ENCODE data around the gene SMIM3. TPM values are rescaled to one million over a fixed set of nuclear protein-coding genes. Genes with fewer than 3 reads are reported as not detected.
A peak's percentile ranks its signal among the peaks of the same experiment; 100 is the strongest.
"Not testable (repeated sequence)": the region's sequence is repeated elsewhere in the genome, so short reads cannot be mapped to it uniquely, and the experiment has no call there.

Gene SMIM3
- total and polyA plus RNA-seq, 2 donors = 7.8 to 30.1 TPM

DNA sequence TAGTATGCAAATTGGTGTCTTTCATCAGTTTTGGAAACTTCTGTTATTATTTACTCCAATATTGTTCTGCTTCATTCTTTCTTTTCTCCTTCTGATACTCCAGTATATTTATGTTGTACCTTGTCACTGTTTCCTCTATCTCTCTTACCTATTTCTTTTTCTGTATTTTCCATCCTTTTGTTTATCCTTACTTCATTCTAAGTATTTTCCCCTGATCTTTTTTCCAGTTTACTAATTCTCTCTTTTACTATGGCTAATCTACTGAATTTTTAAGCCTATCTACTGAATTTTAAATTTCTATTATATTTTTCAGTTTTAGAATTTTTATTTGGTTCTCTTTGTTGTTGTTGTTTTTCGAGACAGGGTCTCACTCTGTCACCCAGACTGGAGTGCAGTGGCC, 7.4 kb downstream of the SMIM3 start:
- no peaks in the 10 kb centered on the region for H3K36me3 ChIP-seq (ENCODE audit: control insufficient read depth in 2 of 2, insufficient read depth in 2 of 2, low read length in 1 of 2)
- H3K27me3 ChIP-seq (ENCODE audit: control insufficient read depth in 2 of 2, insufficient read depth in 1 of 2, low read length in 1 of 2) = no peaks in the 10 kb centered on the region
- WGBS = 97% methylated on average over 1 of the region's 1 CpG
- H3K4me1 ChIP-seq (ENCODE audit: control insufficient read depth in 2 of 2, insufficient read depth in 2 of 2, low read length in 2 of 2) = peaks cover 43 to 48% of the 10 kb centered on the region in 2 donors
- DNase-seq (ENCODE audit: low read depth in 6 of 9, low spot score in 9 of 9) = no peak
- H3K4me3 ChIP-seq (ENCODE audit: low read length in 2 of 2) = no peak overlapping the region
- peaks cover 0 to 4% of the 10 kb centered on the region in 2 donors for H3K9me3 ChIP-seq (ENCODE audit: control insufficient read depth in 2 of 2, insufficient read depth in 1 of 2, low read length in 1 of 2)
- H3K27ac ChIP-seq (ENCODE audit: low read depth in 1 of 2, low read length in 1 of 2) = no peak overlapping the region

DNA sequence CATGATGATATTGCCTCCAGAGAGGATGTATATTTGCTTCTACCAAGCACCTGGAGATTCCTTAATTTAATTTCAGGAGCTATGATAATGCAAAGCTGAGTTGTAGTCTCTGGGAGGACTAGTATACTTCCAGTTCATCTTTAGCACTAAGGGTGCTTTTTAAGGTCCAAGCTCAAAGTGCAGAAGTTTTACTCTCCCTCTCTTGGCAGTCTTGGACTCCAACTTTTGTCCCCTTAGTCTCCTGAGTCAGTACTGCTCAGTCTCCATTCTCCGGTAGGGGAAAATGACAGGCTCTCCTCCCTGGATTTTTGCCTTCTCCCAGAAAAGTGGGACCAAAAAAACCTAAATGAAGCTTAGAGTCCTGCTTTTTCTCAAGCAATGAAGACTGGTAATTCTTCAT, 8.3 kb downstream of the SMIM3 start:
- Histone ChIP-seq H3K4me3 (ENCODE audit: low read length in 2 of 2) (no peak overlapping the region), H3K27me3 (ENCODE audit: control insufficient read depth in 2 of 2, insufficient read depth in 1 of 2, low read length in 1 of 2) (no peaks in the 10 kb centered on the region), H3K27ac (ENCODE audit: low read depth in 1 of 2, low read length in 1 of 2) (no peak overlapping the region), H3K36me3 (ENCODE audit: control insufficient read depth in 2 of 2, insufficient read depth in 2 of 2, low read length in 1 of 2) (no peaks in the 10 kb centered on the region), H3K9me3 (ENCODE audit: control insufficient read depth in 2 of 2, insufficient read depth in 1 of 2, low read length in 1 of 2) (peaks cover 0 to 4% of the 10 kb centered on the region in 2 donors), H3K4me1 (ENCODE audit: control insufficient read depth in 2 of 2, insufficient read depth in 2 of 2, low read length in 2 of 2) (peaks cover 35 to 38% of the 10 kb centered on the region in 2 donors)
- DNase-seq (ENCODE audit: low read depth in 6 of 9, low spot score in 9 of 9) = no peak
- 100% methylated on average over 1 of the region's 1 CpG for WGBS

DNA sequence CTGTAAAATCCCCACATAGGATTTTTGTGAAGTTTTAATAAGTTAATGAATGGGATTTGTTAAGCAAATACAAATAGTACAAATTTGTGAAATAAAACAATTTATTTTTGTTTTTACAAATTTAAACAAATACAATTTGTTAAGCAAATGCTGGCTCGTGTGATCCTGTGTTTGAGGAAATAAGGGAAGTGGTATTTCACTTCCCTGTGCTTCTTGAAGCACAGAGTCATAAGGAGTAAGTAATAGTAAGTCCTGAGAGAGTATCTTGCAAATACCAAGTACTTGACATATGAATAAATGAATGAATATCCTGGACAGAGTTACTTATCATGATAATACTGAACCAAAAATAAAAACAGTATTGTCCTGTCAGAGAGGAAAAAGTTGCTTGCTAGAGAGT, 9.1 kb downstream of the SMIM3 start:
- Histone ChIP-seq H3K4me1 (ENCODE audit: control insufficient read depth in 2 of 2, insufficient read depth in 2 of 2, low read length in 2 of 2) (peaks cover 28 to 31% of the 10 kb centered on the region in 2 donors), H3K36me3 (ENCODE audit: control insufficient read depth in 2 of 2, insufficient read depth in 2 of 2, low read length in 1 of 2) (no peaks in the 10 kb centered on the region), H3K9me3 (ENCODE audit: control insufficient read depth in 2 of 2, insufficient read depth in 1 of 2, low read length in 1 of 2) (peaks cover 0 to 4% of the 10 kb centered on the region in 2 donors), H3K4me3 (ENCODE audit: low read length in 2 of 2) (no peak overlapping the region), H3K27ac (ENCODE audit: low read depth in 1 of 2, low read length in 1 of 2) (no peak overlapping the region), H3K27me3 (ENCODE audit: control insufficient read depth in 2 of 2, insufficient read depth in 1 of 2, low read length in 1 of 2) (no peaks in the 10 kb centered on the region)
- 16% methylated on average over 1 of the region's 1 CpG for WGBS
- DNase-seq (ENCODE audit: low read depth in 6 of 9, low spot score in 9 of 9) = no peak

DNA sequence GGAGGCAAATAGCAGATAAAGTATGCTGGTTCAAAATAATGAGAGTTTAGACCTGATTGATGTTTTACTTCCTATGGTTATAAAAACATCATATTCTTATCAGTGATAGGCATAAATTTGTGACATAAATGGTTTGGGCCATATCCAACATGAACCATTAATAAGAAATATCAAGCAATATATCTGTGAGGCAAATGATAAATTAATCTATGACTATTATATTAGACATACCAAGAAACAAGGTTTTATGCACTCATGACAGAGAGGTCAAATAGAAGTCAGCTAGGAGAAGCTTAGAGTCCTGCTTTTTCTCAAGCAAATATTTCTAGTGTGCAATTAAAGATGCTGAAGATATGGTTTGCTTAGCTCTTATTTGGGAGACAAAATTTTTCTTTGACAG, 10.4 kb downstream of the SMIM3 start:
- H3K36me3 ChIP-seq (ENCODE audit: control insufficient read depth in 2 of 2, insufficient read depth in 2 of 2, low read length in 1 of 2) = no peaks in the 10 kb centered on the region
- H3K27me3 ChIP-seq (ENCODE audit: control insufficient read depth in 2 of 2, insufficient read depth in 1 of 2, low read length in 1 of 2) = no peaks in the 10 kb centered on the region
- no peak overlapping the region for H3K4me3 ChIP-seq (ENCODE audit: low read length in 2 of 2)
- H3K9me3 ChIP-seq (ENCODE audit: control insufficient read depth in 2 of 2, insufficient read depth in 1 of 2, low read length in 1 of 2) = peaks cover 0 to 4% of the 10 kb centered on the region in 2 donors
- H3K4me1 ChIP-seq (ENCODE audit: control insufficient read depth in 2 of 2, insufficient read depth in 2 of 2, low read length in 2 of 2) = peaks cover 16 to 17% of the 10 kb centered on the region in 2 donors
- H3K27ac ChIP-seq (ENCODE audit: low read depth in 1 of 2, low read length in 1 of 2) = no peak overlapping the region
- DNase-seq (ENCODE audit: low read depth in 6 of 9, low spot score in 9 of 9) = no peak

DNA sequence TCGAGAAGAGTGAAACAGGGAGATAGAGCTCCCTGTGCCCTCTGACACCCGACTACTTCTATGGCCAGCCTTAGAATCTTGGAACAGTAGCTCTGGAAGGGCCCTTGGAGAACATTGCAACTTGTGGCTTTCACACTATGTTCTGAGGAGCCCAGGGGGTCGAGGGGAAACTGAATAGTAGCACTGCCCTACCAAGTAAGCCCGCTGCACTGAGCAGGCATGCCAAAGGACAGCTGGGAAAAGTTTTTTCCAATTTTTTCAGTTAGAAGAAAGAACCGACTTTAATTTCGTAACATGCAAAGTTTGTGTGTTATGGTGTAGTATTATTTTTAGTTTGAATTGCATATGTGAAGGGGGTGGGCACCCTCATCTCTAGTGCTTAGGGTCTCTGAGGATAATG, 10.9 kb downstream of the SMIM3 start:
- H3K4me1 ChIP-seq (ENCODE audit: control insufficient read depth in 2 of 2, insufficient read depth in 2 of 2, low read length in 2 of 2) = peaks cover 12 to 14% of the 10 kb centered on the region in 2 donors
- no peak overlapping the region for H3K4me3 ChIP-seq (ENCODE audit: low read length in 2 of 2)
- DNase-seq (ENCODE audit: low read depth in 6 of 9, low spot score in 9 of 9) = no peak
- H3K36me3 ChIP-seq (ENCODE audit: control insufficient read depth in 2 of 2, insufficient read depth in 2 of 2, low read length in 1 of 2) = no peaks in the 10 kb centered on the region
- peaks cover 0 to 4% of the 10 kb centered on the region in 2 donors for H3K9me3 ChIP-seq (ENCODE audit: control insufficient read depth in 2 of 2, insufficient read depth in 1 of 2, low read length in 1 of 2)
- H3K27ac ChIP-seq (ENCODE audit: low read depth in 1 of 2, low read length in 1 of 2) = no peak overlapping the region
- H3K27me3 ChIP-seq (ENCODE audit: control insufficient read depth in 2 of 2, insufficient read depth in 1 of 2, low read length in 1 of 2) = no peaks in the 10 kb centered on the region
- 88% methylated on average over 6 of the region's 6 CpGs for WGBS

DNA sequence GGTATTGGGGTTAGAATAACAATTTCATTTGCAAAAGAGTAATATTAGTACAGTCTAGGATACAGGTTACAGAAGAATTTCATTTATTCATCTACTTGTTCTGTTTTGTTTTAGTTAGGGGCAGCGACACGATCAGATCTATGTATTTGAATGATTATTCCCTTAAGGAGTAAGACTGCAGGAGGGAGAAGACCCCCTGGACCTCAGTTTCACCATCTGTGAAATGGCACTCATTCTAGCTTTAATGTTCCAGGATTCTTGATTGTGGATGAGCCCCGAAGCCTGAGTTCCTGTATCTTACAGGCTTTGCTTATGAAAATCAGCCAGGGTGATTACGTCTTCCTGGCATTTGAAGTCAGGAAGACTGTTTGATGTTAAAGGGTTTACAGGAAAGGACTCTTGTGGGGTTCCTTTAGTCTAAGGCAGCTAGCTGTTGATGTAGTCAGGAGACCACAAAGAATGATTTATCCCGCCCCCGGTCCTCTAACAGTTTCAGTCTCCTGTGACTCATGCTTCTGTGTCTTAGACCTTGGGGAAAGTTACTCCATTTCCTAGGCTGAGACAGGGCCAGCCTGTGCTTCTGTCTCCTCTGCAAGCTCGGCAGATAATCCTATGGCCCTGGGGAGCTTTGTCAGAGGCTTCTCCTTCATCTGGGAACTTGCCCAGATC, 11.5 kb downstream of the SMIM3 start:
- Histone ChIP-seq H3K27me3 (ENCODE audit: control insufficient read depth in 2 of 2, insufficient read depth in 1 of 2, low read length in 1 of 2) (no peaks in the 10 kb centered on the region), H3K4me3 (ENCODE audit: low read length in 2 of 2) (no peak overlapping the region), H3K9me3 (ENCODE audit: control insufficient read depth in 2 of 2, insufficient read depth in 1 of 2, low read length in 1 of 2) (peaks cover 0 to 4% of the 10 kb centered on the region in 2 donors), H3K4me1 (ENCODE audit: control insufficient read depth in 2 of 2, insufficient read depth in 2 of 2, low read length in 2 of 2) (peaks cover 12 to 14% of the 10 kb centered on the region in 2 donors), H3K36me3 (ENCODE audit: control insufficient read depth in 2 of 2, insufficient read depth in 2 of 2, low read length in 1 of 2) (no peaks in the 10 kb centered on the region), H3K27ac (ENCODE audit: low read depth in 1 of 2, low read length in 1 of 2) (peak overlapping the region in 1 of 2 donors; percentile 46)
- 15% methylated on average over 7 of the region's 7 CpGs for WGBS
- DNase-seq (ENCODE audit: low read depth in 6 of 9, low spot score in 9 of 9) = peak in 2 of 9 donors; percentile 41 to 63

DNA sequence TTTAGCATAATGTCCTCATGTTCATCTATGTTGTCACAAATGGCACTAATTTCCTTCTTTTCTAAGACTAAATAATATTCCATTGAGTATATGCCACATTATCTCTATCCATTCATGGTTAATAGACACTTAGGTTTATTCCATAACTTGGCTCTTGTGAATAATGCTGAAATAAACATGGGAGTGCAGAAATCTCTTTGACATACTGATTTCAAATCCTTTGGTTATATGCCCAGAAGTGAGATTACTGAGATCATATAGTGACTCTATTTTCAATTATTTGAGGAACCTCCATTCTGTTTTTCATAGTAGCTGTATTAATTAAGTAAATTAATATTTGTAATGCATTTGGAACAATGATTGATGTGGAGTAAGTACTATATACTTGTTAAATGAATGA, 13.0 kb downstream of the SMIM3 start:
- peaks cover 0 to 11% of the 10 kb centered on the region in 2 donors for H3K36me3 ChIP-seq (ENCODE audit: control insufficient read depth in 2 of 2, insufficient read depth in 2 of 2, low read length in 1 of 2)
- no peak overlapping the region for H3K4me3 ChIP-seq (ENCODE audit: low read length in 2 of 2)
- H3K27me3 ChIP-seq (ENCODE audit: control insufficient read depth in 2 of 2, insufficient read depth in 1 of 2, low read length in 1 of 2) = no peaks in the 10 kb centered on the region
- no peak overlapping the region for H3K27ac ChIP-seq (ENCODE audit: low read depth in 1 of 2, low read length in 1 of 2)
- no peak for DNase-seq (ENCODE audit: low read depth in 6 of 9, low spot score in 9 of 9)
- no peaks in the 10 kb centered on the region for H3K9me3 ChIP-seq (ENCODE audit: control insufficient read depth in 2 of 2, insufficient read depth in 1 of 2, low read length in 1 of 2)
- peaks cover 12 to 14% of the 10 kb centered on the region in 2 donors for H3K4me1 ChIP-seq (ENCODE audit: control insufficient read depth in 2 of 2, insufficient read depth in 2 of 2, low read length in 2 of 2)

DNA sequence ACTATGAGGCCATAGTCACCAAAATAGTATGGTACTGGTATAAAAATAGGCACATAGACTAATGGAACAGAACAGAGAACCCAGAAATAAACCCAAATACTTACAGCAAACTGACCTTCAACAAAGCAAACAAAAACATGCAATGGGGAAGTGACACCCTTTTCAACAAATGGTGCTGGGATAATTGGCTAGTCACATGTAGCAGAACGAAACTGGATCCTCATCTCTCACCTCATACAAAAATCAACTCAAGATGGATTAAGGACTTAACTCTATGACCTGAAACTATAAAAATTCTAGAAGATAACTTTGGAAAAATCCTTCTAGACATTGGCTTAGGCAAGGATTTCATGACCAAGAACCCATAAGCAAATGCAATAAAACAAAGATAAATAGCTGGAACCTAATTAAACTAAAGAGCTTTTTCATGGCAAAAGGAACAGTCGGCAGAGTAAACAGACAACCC, 14.9 kb downstream of the SMIM3 start:
- not testable (repeated sequence) for H3K4me3 ChIP-seq (ENCODE audit: low read length in 2 of 2); H3K27me3 ChIP-seq (ENCODE audit: control insufficient read depth in 2 of 2, insufficient read depth in 1 of 2, low read length in 1 of 2); DNase-seq (ENCODE audit: low read depth in 6 of 9, low spot score in 9 of 9); H3K27ac ChIP-seq (ENCODE audit: low read depth in 1 of 2, low read length in 1 of 2); H3K9me3 ChIP-seq (ENCODE audit: control insufficient read depth in 2 of 2, insufficient read depth in 1 of 2, low read length in 1 of 2)
- Histone ChIP-seq H3K36me3 (ENCODE audit: control insufficient read depth in 2 of 2, insufficient read depth in 2 of 2, low read length in 1 of 2) (peaks cover 0 to 11% of the 10 kb centered on the region in 2 donors), H3K4me1 (ENCODE audit: control insufficient read depth in 2 of 2, insufficient read depth in 2 of 2, low read length in 2 of 2) (peaks cover 9 to 14% of the 10 kb centered on the region in 2 donors)
- WGBS = 96% methylated on average over 2 of the region's 2 CpGs

DNA sequence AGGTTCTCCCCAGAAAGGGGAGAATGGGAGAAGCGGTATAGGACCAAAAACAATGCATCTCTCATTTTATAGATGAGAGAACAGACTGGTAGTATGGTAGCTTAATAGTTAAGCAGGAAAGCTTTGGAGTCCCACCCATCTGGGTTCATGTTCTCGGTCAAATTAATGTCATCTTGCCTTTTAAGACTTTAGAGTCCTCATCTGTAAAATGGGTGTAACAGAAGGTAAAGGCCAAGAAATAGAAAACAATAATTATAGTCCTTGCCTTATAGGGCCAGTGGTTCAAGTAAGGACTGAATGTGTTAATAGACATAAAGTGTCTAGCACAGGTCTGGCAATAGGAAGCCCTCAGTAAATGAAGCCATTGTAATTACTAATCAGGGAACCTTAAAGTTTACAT, 16.4 kb downstream of the SMIM3 start:
- no peak overlapping the region for H3K27ac ChIP-seq (ENCODE audit: low read depth in 1 of 2, low read length in 1 of 2)
- H3K9me3 ChIP-seq (ENCODE audit: control insufficient read depth in 2 of 2, insufficient read depth in 1 of 2, low read length in 1 of 2) = no peaks in the 10 kb centered on the region
- H3K36me3 ChIP-seq (ENCODE audit: control insufficient read depth in 2 of 2, insufficient read depth in 2 of 2, low read length in 1 of 2) = peaks cover 0 to 11% of the 10 kb centered on the region in 2 donors
- H3K4me3 ChIP-seq (ENCODE audit: low read length in 2 of 2) = no peak overlapping the region
- no peaks in the 10 kb centered on the region for H3K27me3 ChIP-seq (ENCODE audit: control insufficient read depth in 2 of 2, insufficient read depth in 1 of 2, low read length in 1 of 2)
- DNase-seq (ENCODE audit: low read depth in 6 of 9, low spot score in 9 of 9) = no peak
- WGBS = 88% methylated on average over 2 of the region's 2 CpGs
- H3K4me1 ChIP-seq (ENCODE audit: control insufficient read depth in 2 of 2, insufficient read depth in 2 of 2, low read length in 2 of 2) = peaks cover 5 to 7% of the 10 kb centered on the region in 2 donors
